IPS DF 6.9 (cell line): Measurements from ENCODE around the gene CD1D.

Source experiments
- DNase-seq: peaks from one replicate; pipeline ENCODE4 v3.0.0-alpha.2; 2013; ENCODE audit warnings: low read depth, low spot score
- H3K27ac ChIP-seq: one replicate; pipeline ENCODE4 v1.5.1; 2013; ENCODE audit warnings: low read length, control low read depth
- H3K27me3 ChIP-seq: 2 replicates; pipeline ENCODE4 v1.6.1; 2013; ENCODE audit warnings: mild to moderate bottlenecking, low read length; ENCODE audit not compliant: control insufficient read depth, insufficient read depth
- H3K36me3 ChIP-seq: 2 replicates; pipeline ENCODE4 v1.6.1; 2013; ENCODE audit warnings: low read length; ENCODE audit not compliant: control insufficient read depth, insufficient read depth
- H3K4me1 ChIP-seq: 2 replicates; pipeline ENCODE4 v1.6.1; 2013; ENCODE audit warnings: low read length; ENCODE audit not compliant: control insufficient read depth, insufficient read depth
- H3K4me3 ChIP-seq: 2 replicates; pipeline ENCODE4 v1.5.1; 2013; ENCODE audit warnings: mild to moderate bottlenecking, low read length
- H3K9me3 ChIP-seq: 2 replicates; pipeline ENCODE4 v1.6.1; 2013; ENCODE audit warnings: low read length, inconsistent platforms; ENCODE audit not compliant: control insufficient read depth, insufficient read depth
- WGBS: extraction: QIAGEN DNeasy Blood & Tissue Kit; methylation state at CpG from one replicate; pipeline ENCODE4 v1.1.7; 2013; ENCODE audit warnings: mixed read lengths, missing lambda C conversion rate; ENCODE audit not compliant: insufficient read length, insufficient coverage; 5-methylcytosine and 5-hydroxymethylcytosine counted together

The CD1D gene

GRCh38 chr1:158180741-158181576 is at the start of gene CD1D:
Gene CD1D, plus strand, starts transcription at chr1:158180895. Its CDS starts 207 bp downstream, at chr1:158181102.
- Histone ChIP-seq H3K4me3 (peak within 1 kb of the TSS; percentile 45), H3K27ac (no peak within 1 kb of the TSS), H3K36me3 (no peaks in the 10 kb centered on the region), H3K4me1 (peaks cover 3% of the 10 kb centered on the region; the same call in 1 of the 2 replicates), H3K27me3 (peaks cover 51% of the 10 kb centered on the region), H3K9me3 (no peaks in the 10 kb centered on the region)
- no CpG with 5 or more reads among the region's 63 CpGs for WGBS
- DNase-seq, result no peak

GRCh38 chr1:158131217-158131616 is 49.5 kb upstream of the CD1D start:
- Histone ChIP-seq H3K9me3 (no peaks in the 10 kb centered on the region), H3K36me3 (no peaks in the 10 kb centered on the region), H3K27me3 (no peaks in the 10 kb centered on the region), H3K27ac (no peak overlapping the region), H3K4me1 (no peaks in the 10 kb centered on the region), H3K4me3 (no peak overlapping the region)
- DNase-seq, result no peak
- WGBS, result no CpG with 5 or more reads among the region's 3 CpGs

GRCh38 chr1:158140764-158141192 is 39.9 kb upstream of the CD1D start:
- no peaks in the 10 kb centered on the region for H3K27me3 ChIP-seq
- H3K27ac ChIP-seq, result no peak overlapping the region
- H3K4me3 ChIP-seq, result no peak overlapping the region
- no peak for DNase-seq
- H3K36me3 ChIP-seq, result no peaks in the 10 kb centered on the region
- no peaks in the 10 kb centered on the region for H3K9me3 ChIP-seq
- H3K4me1 ChIP-seq, result no peaks in the 10 kb centered on the region
- no CpG with 5 or more reads among the region's 3 CpGs for WGBS

- DNase-seq, result no peak
- Histone ChIP-seq H3K9me3 (no peaks in the 10 kb centered on the region), H3K27me3 (no peaks in the 10 kb centered on the region), H3K4me1 (no peaks in the 10 kb centered on the region), H3K4me3 (no peak overlapping the region), H3K36me3 (no peaks in the 10 kb centered on the region), H3K27ac (no peak overlapping the region)
These were observed 35.4 kb upstream of the CD1D start for GRCh38 chr1:158145173-158145719.

GRCh38 chr1:158146165-158146564 is 34.5 kb upstream of the CD1D start:
- Histone ChIP-seq H3K4me1 (no peaks in the 10 kb centered on the region), H3K9me3 (no peaks in the 10 kb centered on the region), H3K36me3 (no peaks in the 10 kb centered on the region), H3K27me3 (no peaks in the 10 kb centered on the region), H3K4me3 (no peak overlapping the region), H3K27ac (no peak overlapping the region)
- WGBS, result no CpG with 5 or more reads among the region's 6 CpGs
- no peak for DNase-seq

- WGBS, result no CpG with 5 or more reads among the region's 2 CpGs
- no peaks in the 10 kb centered on the region for H3K9me3 ChIP-seq
- no peak overlapping the region for H3K27ac ChIP-seq
- no peaks in the 10 kb centered on the region for H3K27me3 ChIP-seq
- H3K4me1 ChIP-seq, result no peaks in the 10 kb centered on the region
- H3K4me3 ChIP-seq, result no peak overlapping the region
- DNase-seq, result no peak
- H3K36me3 ChIP-seq, result no peaks in the 10 kb centered on the region
These were observed 34.0 kb upstream of the CD1D start for GRCh38 chr1:158146739-158147138.

GRCh38 chr1:158147401-158147800 is 33.3 kb upstream of the CD1D start:
- Histone ChIP-seq H3K9me3 (no peaks in the 10 kb centered on the region), H3K36me3 (no peaks in the 10 kb centered on the region), H3K4me3 (no peak overlapping the region), H3K27ac (no peak overlapping the region), H3K27me3 (no peaks in the 10 kb centered on the region), H3K4me1 (no peaks in the 10 kb centered on the region)
- no peak for DNase-seq
- WGBS, result no CpG with 5 or more reads among the region's 2 CpGs

- H3K36me3 ChIP-seq, result no peaks in the 10 kb centered on the region
- H3K4me3 ChIP-seq, result no peak overlapping the region
- H3K27me3 ChIP-seq, result no peaks in the 10 kb centered on the region
- no peaks in the 10 kb centered on the region for H3K4me1 ChIP-seq
- H3K9me3 ChIP-seq, result no peaks in the 10 kb centered on the region
- no peak overlapping the region for H3K27ac ChIP-seq
- no CpG with 5 or more reads among the region's 3 CpGs for WGBS
- no peak for DNase-seq
These were observed 32.8 kb upstream of the CD1D start for GRCh38 chr1:158147869-158148268.

- no peak for DNase-seq
- H3K4me3 ChIP-seq, result no peak overlapping the region
- no CpG with 5 or more reads among the region's 1 CpG for WGBS
- H3K9me3 ChIP-seq, result no peaks in the 10 kb centered on the region
- no peaks in the 10 kb centered on the region for H3K4me1 ChIP-seq
- H3K36me3 ChIP-seq, result no peaks in the 10 kb centered on the region
- no peak overlapping the region for H3K27ac ChIP-seq
- no peaks in the 10 kb centered on the region for H3K27me3 ChIP-seq
These were observed 32.2 kb upstream of the CD1D start for GRCh38 chr1:158148468-158148867.

GRCh38 chr1:158149175-158149574 is 31.5 kb upstream of the CD1D start:
- no peak overlapping the region for H3K27ac ChIP-seq

More at GRCh38 chr1:158149175-158149574, 31.5 kb upstream of the CD1D start:
- Histone ChIP-seq H3K36me3 (no peaks in the 10 kb centered on the region), H3K9me3 (no peaks in the 10 kb centered on the region), H3K27me3 (no peaks in the 10 kb centered on the region), H3K4me3 (no peak overlapping the region), H3K4me1 (no peaks in the 10 kb centered on the region)
- DNase-seq, result no peak
- WGBS, result no CpG with 5 or more reads among the region's 8 CpGs
